Cerebellar cortex (tissue), 1 donor: ENCODE data around the gene CNPY1.
"Not testable (repeated sequence)": the region's sequence is repeated elsewhere in the genome, so short reads cannot be mapped to it uniquely, and the experiment has no call there.

Experiments
- DNase-seq: peaks from one replicate; pipeline ENCODE4 v3.0.0-alpha.2; 2015; ENCODE audit warnings: low spot score

Gene CNPY1

DNA sequence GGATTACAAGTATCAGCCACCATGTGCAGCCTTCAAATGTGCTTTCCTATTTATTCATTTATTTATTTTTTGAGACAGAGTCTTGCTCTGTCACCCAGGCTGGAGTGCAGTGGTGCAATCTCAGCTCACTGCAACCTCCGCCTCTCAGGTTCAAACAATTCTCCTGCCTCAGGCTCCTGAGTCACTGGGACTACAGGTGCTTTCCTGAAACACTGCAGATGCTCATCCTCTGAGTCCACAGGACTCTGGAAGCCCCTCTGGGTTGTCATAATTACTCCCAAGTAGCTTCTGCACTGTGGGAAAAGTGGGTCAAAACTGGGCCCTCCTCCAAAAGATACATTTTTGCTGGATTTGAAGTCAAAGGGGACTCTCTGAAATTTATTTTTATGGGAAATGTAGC is at the start of gene CNPY1:
CNPY1 (minus strand) TSS at position 111 of the 400 bp plus-strand sequence. CDS start 630 bp downstream, outside the sequence.
- DNase-seq, result not testable (repeated sequence)

DNA sequence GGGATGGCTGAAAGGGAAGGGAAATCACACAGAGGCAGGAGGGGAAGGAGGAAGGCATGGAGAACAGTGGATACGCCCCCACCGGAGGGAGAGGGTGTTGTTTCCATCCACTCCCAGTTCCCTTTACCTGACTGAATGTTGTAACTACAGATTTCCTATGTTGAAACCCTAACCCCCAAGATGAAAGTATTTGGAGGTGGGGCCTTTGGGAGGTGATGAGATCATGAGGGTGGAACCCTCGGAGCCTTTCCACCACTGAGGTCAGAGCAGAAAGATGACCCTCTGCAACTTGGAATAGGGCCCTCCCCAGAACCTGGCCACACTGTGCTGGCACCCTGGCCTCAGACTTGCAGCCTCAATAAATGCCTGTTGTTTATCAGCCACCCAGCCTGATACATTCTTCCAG is 48.6 kb upstream of the CNPY1 start:
- DNase-seq, result no peak

DNA sequence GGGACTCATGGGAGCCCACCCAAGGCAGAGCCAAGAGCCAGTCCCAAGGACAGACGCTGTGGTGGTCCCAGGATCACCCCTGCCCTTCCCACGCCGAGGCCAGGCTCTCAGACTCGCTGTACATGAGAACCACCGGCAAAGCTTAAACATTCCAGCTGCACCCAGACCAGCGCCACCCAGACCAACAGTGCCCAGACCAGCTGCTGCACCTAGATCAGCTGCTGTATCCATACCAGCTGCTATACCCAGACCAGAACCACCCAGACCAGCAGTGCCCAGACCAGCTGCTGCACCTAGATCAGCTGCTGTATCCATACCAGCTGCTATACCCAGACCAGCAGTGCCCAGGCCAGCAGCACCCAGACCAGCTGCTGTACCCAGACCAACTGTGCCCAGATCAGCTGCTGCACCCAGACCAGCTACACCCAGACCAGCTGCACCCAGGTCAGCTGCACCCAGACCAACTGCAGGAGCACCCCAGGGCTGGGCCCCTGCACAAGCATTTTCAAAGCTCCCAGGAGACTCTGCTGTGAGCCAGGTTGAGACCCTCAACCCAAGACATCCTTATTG is 47.9 kb upstream of the CNPY1 start:
- no peak for DNase-seq

DNA sequence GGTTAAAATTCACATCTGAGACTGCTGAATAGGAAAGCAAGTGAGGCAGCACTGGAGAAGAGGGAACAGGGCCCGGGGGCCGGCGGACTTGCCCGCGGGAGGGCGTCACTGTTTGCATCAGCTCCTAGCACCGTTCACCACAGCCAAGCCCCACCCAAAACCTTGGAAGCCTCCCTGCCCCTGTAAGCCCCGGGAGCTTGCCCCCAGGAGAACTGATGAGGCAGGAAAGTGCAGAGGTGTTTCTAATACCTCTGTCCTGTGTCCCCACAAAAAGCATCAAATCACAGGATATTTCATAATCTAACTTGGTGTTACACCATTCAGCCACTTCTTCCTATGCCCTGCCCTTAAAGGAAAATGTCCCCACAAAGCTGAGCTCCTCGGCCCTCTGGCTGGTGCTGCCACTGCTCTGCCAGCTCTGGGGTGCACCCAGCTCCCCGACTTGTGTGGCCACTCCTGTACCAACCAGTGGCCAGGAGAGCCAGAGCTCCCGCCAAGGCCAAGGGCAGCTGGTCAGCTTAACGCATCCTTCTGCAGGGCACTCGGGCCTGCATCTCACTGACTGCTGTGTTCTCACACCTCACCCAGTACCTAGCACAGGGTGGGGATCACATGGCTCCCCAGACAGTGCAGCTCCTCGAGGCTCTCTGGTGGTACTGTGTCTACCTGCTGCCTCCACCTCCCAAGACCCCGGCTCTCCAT is 47.3 kb upstream of the CNPY1 start:
- no peak for DNase-seq

DNA sequence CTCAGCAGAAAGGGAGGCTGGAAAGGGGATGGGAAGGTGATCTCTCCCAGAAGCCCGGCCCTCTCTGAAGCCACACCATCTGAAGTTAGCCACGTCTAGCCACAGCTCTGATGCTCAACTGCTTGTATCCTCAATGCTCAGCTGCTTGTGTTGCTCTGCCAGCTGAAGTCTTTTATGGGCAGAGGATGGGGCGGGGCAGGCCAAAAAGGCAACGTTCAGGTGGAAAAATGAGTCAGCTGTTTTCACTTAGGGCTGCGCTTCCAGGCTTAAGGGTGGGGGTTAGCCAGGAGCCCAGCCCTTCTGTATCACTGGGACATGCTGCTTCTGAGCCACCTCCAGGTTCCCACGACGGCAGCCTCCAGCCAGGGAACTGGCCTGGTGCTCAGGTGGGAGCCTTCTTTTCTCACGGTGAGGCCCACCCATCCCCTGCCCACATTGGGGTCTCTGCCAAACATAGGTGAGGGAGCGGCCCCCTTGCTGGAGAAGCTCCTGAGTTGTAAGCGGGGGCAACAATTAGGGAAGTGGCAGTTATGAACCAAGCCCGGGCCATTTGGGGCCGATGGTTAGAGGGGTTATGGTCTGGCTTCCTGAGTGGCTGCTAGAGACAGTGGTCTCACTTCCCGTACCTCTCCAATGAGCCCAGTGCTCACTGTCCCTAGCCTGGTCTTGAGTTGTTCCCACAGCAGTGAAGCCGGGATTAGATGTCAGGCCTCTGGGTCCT is 44.9 kb upstream of the CNPY1 start:
- no peak for DNase-seq

DNA sequence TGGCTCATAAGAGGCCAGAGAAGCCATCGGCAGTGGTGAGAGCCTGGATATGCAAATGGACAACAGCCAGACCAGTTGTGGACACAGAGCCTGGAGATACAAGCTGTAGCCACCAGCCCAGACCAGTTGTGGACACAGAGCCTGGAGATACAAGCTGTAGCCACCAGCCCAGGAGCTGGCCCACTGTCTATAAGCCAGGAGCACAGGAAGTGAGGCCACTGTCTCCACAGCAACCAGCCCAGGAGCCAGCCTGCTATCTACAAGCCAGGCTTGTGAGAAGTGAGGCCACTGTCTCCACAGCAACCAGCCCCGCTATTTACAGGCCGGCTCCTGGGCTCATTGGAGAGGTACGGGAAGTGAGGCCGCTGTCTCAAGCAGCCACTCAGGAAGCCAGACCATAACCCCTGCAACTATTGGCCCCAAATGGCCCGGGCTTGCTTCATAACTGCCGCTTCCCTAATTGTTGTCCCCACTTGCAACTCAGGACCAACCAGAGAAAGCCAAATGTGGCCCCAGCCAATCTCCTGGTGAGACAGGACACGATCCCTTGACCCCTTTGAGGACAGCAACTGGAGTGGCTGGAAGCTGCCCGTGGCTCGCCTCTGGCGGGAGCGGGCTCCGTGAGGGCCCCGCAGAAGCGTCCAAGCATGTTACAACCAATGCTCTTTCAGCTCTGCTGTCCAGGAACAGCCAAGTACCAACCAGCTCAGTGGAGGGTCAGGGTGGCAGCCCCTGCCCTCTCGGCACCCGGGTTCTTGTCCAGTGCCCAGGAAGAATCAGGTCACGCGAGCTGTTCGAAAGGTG is 44.1 kb upstream of the CNPY1 start:
- peak; percentile 85 for DNase-seq

DNA sequence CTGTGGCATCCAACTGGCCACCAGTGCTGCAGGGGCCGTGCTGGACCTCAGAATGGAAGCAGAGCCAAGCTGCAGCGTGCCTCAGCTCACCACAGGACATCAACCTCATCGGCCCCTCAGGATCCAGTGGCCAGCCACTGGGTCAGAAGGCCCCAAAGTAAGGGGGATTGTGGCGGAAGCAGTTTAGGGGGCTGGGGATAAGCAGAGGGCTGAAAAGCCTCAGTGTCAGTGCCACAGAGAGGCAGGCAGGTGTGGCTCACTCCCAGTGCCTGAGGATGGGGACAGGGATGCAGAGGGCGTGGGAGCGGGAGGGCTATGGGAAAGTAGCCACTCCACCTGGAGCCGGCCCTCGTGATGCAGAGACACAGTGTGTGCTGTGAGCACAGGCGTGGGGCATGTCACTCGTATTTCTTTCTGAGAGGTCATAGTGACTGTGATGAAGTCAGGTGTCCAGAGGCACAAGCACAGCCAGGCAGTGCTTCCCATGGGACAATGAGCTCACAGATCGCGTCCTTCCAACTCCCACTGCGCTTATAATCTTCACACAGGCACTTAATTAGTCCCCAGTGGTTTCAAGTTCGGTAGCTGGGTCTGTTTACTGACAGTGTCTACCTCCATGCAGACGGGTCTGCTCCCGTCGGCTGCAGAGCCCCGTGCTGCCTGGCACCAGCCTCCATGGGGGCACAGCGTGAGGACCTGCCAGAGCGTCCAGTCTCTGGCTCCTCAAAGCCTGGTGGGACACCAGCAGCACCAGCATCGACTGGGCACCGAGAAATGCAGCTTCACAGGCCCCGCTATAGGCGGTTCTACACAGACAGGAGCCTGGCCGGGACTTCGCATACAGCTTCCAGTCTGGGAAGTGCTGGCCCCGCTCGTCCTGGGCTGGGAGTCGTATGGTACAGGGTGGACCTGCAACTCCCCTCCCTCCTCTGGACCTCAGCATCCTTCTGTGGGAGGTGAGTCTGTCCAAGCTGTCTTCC is 42.9 kb upstream of the CNPY1 start:
- DNase-seq, result no peak

DNA sequence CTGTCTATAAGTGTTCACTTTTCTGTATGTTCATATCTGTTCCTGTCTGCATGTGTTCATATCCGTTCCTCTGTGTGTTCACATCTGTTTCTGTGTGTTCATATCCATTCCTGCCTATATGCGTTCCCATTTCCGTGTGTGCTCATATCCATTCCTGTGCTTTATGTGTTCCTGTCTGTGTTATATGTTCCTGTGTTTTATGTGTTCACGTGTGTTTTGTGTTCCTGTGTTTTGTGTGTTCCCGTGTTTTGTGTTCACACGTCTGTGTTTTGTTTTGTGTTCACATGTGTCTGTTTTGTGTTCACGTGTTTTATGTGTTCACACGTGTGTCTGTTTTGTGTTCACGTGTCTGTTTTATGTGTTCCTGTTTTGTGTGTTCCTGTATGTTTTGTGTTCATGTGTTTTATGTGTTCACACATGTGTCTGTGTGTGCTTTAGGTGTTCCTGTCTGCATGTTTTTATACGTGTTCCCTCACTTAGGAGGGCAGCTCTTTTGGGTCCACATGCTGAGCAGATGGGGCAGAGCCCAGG is 42.2 kb upstream of the CNPY1 start:
- DNase-seq, result no peak

DNA sequence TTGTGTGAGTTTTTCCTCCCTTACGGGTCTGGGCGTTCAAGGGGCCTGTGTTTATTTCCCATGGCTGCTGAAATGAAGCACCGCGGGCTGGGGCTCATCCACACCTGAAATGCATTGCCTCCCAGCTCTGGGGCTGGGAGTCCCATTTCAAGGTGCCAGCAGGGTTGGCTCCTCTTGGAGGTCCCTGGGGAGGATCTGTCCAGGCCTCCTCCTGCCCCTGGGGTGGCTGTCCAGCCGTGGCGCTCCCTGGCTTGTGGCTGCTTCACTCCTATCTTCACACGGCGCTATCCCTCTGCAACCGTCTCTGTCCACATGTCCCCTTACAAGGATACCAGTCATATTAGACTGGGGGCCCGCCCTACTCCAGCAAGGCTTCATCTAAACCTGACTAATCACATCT is 41.1 kb upstream of the CNPY1 start:
- DNase-seq, result no peak

DNA sequence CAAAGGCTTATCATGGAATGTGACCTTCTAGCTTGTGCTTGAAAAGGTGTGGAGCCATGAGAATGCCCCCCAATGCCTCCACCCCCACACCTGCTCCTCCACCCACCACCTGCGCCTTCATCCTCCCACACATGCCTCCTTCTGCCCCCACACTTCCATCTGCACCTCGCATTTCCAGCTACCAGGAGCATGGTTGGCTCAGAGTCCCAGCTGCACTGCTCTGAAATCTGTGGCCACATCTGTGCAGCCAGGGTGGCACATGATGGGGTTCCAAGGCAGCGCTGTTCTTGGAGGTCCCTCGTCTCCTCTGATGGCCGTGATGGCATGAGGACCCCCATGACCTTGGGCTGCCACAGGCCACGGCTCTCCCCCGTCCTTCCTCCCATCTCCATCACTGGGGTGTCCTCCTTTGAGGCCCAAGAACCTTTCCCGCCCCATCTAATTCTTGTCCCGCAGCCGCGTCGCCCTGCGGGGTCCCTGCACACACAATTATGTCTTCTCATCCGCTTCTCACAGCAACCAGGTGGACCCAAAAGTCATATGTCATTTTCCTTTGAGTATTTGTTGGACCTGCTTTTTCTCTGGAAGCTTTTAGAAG is 40.6 kb upstream of the CNPY1 start:
- DNase-seq, result no peak

DNA sequence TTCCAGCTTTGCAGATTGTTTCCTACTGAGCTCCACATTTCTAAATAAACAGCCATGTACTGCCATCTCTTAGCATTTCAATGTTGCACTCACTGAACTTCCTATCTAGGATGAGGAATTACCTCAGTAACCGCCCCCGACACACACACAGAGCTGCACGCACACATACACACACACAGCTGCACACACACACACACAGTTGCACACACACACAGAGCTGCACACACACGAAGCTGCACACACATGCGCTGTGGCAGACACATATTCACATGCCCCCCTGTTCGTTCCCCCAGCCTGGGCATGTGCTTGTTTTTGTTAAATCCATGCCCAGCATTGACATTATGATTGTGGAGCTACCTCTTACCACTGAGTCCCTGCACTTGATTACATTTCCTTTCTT is 39.6 kb upstream of the CNPY1 start:
- DNase-seq, result no peak

DNA sequence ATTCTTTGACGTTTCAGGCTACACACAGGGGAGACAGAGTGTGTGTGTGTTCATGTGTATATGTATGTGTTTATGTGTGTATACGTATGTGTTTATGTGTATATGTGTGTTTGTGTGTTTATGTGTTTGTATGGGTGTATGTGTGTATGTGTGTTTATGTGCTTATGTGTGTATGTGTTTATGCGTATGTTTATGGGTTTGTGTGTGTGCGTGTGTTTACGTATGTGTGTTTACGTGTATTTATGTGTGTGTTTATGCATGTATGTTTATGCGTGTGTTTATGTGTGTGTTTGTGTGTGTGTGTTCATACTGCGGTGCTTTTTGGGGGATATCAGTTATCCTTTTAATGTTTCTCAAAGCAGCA is 39.2 kb upstream of the CNPY1 start:
- DNase-seq, result no peak

DNA sequence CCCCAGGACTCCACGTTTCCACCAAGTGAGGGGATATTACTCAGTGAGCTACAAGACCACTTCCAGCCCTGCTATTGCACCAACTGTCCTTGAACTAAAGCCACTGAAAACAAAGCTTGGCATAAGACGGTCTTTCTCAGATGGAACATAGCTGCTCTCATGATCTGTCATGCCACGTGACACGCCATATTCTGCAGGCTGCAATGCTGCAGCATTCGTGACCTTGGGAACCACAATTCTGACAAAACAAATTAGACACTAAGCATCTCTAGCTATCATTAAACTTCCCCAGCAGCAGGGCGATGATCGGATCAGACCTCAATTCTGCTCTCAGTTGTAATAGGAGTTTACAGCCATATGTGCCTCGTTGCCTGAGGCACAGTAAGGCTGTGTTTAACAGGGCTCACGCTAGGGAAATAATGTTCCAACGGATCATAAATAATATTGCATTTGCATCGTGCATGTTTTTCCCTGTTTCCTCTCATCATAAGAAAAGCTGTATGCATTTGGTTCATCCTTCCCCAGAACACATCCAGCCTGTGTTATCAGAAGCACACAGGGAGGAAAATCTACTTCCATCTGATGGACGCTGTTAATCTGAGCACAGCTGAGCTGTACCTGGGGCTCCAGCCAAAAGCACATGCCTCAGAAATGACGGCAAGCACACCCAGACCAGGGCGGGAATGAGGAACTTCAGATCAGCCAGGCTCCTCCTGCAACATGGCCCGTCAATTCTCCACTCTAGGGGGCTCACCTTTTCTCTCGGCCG is 38.6 kb upstream of the CNPY1 start:
- peak; percentile 91 for DNase-seq

DNA sequence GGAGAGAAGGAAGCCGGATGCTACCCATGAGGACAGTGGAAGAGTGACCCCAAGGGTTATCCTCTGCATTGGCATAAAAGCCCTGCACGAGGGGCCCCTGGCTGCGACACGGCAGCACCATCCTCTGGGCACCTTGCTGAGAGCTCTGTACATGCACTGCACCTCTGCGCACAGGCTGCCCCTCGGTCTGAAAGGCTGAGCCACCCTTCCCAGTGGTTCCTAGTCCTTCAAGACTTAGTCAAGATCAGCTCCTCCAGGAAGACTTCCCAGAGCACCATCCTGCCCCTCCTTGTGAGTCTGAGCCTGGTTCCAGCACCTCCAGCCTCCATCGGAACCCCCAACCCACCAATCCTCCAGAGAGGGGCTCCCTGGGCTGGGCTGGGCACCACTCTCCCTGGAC is 37.9 kb upstream of the CNPY1 start:
- no peak for DNase-seq

DNA sequence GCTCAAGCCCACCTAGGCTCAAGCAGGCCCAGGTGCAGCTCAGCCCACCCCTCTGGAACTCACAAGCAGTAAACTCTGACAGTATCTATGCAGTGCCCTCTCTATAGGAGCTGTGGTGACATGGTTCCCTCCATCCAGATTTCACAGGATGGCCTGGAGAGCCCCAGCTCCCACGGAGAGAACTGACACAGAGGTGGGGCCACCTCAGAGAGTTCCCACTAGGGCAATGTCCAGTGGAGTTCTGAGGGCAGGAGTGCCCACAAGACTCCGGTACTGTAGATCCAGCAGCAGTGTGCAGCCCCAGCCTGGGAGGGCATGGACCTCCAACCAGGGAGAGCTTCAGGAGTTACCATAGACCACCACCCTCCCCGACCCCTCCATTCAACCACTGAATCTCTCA is 37.3 kb upstream of the CNPY1 start:
- no peak for DNase-seq

DNA sequence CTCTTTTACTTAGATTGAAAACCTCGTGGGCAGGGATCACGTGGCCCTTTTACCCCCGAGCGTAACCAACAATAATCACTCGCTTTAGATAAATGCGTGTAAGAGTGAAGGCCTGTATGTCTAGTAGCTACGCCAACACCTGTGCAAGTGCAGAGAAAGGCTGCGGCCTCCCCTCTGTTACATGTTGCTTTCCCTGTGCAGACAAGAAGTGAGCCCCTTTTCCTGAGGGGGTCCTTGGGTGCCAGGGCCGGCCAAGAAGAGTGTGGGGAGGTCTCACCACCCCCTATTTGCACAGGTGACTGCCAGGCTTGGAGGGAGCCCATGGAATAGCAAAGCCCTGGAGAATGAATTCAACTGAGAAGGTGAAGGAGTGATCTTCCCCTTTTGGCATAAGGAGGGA is 35.6 kb upstream of the CNPY1 start:
- DNase-seq, result no peak

DNA sequence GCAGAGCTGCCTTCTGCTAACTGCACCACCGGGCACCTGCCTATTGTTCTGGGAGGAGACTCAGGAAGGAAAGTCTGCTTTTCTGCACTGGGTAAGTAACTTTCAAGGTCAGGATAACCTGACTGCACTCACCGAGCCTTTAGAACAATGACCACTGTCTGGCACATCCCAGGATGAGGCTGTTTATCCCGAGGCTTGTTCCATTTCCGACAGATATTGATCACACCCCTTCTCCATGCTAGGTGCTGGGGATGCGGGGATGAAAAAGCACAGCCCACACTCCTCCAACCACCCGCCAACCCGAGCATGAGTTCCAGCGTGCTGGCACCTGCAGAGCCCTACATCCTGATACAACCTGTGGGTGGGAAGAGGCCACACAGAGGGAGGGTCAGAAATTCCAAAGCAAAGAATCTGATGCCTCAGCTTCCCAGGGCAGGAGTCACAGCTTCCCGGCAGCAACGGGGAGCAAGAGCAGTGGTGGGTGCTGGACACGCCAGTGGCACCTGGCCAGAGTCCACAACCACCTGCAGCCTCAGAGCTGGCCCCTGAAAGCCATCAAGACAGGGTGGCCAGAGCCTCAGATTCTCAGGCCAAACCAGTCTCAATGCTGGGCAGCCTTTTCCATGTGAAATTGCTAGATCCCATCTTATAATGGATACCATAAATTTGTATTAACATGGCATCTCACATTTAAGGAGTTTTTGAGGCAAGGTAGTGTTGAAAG is 34.9 kb upstream of the CNPY1 start:
- no peak for DNase-seq

DNA sequence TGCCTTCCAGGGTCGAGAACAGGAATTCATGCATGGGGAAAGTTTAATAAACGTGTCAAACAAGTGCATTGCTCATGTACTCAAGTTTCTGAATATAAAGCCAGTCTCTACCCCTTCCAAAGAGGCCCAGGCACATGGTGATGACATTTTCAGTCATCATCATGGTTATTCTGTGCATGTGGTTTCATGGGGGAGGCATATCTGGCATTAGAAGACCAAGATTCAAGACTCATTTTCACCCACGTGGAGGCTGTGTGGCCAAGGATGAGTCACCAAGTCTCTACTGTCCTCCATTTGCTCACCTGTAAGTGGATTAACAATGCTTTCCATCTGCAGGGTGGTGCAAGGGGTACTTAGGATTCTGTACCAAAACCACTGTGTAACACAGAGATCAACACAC is 34.0 kb upstream of the CNPY1 start:
- no peak for DNase-seq

DNA sequence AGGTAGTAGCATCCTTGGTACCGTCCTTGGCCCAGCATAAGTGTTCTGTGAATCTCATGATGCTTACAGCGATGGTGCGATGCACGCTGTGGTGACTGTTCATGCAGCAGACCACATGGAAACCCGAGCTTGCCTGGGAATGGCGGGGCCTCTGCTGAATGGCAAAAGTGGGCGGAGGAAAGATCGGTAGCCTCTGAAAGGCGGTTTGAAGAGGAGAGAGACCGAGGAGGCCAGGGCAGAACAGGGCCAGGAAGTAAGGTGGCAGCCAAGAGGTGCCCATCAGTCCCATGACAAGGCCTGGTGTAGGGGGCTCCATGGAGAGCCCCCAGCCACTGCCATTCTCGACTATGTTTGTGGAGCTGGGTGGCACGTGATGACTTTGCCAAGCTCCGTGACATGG is 33.2 kb upstream of the CNPY1 start:
- DNase-seq, result no peak
